ENCODE results near the gene LARP4B. TPM values are rescaled to one million over a fixed set of nuclear protein-coding genes. Genes with fewer than 3 reads are reported as not detected.

Gene LARP4B
- total RNA-seq, 1 donor from 2014 or later, result 33.1 TPM

GRCh38 chr10:927131-927530 is 4.4 kb downstream of the LARP4B start:
- H3K27ac Mint-ChIP-seq, result no peak overlapping the region
- H3K9me3 ChIP-seq (ENCODE audit: low read depth), result no peaks in the 10 kb centered on the region
- no peak overlapping the region for H2AFZ ChIP-seq (replicated peaks)
- H3K79me2 ChIP-seq (ENCODE audit: low read depth), result peaks cover 90% of the 10 kb centered on the region
- H3K4me1 Mint-ChIP-seq, result peaks cover 16% of the 10 kb centered on the region
- H3K9me3 Mint-ChIP-seq, result no peaks in the 10 kb centered on the region
- H3K9ac ChIP-seq, result no peak overlapping the region
- no peaks in the 10 kb centered on the region for H3K27me3 ChIP-seq
- H3K4me1 ChIP-seq, result peaks cover 11% of the 10 kb centered on the region
- peaks cover 12% of the 10 kb centered on the region for H3K36me3 Mint-ChIP-seq
- no peak overlapping the region for H3K4me3 Mint-ChIP-seq
- TF ChIP-seq EZH2 (IDR thresholded peaks at IDR 0.05) (no peak), CTCF (IDR thresholded peaks at IDR 0.05) (no peak), EZH2phosphoT487 (IDR thresholded peaks at IDR 0.05) (no peak)
- H3K27ac ChIP-seq, result no peak overlapping the region
- no peak overlapping the region for H3K4me3 ChIP-seq
- H3K27me3 Mint-ChIP-seq (ENCODE audit: insufficient read depth, low read depth), result no peaks in the 10 kb centered on the region
- H3K36me3 ChIP-seq, result no peaks in the 10 kb centered on the region
- no peak overlapping the region for H3K4me2 ChIP-seq
- H3F3A ChIP-seq (ENCODE audit: low read depth), result peaks cover 8% of the 10 kb centered on the region
- no peak for DNase-seq (ENCODE audit: low spot score)
- peaks cover 87% of the 10 kb centered on the region for H4K20me1 ChIP-seq (ENCODE audit: low read depth)

- DNase-seq (ENCODE audit: low spot score), result no peak
- peaks cover 99% of the 10 kb centered on the region for H3K79me2 ChIP-seq (ENCODE audit: low read depth)
- peaks cover 90% of the 10 kb centered on the region for H4K20me1 ChIP-seq (ENCODE audit: low read depth)
- H3K9me3 Mint-ChIP-seq, result no peaks in the 10 kb centered on the region
- TF ChIP-seq EZH2 (IDR thresholded peaks at IDR 0.05) (no peak), CTCF (IDR thresholded peaks at IDR 0.05) (no peak), EZH2phosphoT487 (IDR thresholded peaks at IDR 0.05) (no peak)
- H3K27ac Mint-ChIP-seq, result no peak overlapping the region
- peaks cover 16% of the 10 kb centered on the region for H3K4me1 Mint-ChIP-seq
- H3K36me3 Mint-ChIP-seq, result peaks cover 17% of the 10 kb centered on the region
- H3K9me3 ChIP-seq (ENCODE audit: low read depth), result no peaks in the 10 kb centered on the region
- H3K36me3 ChIP-seq, result no peaks in the 10 kb centered on the region
- no peaks in the 10 kb centered on the region for H3K27me3 ChIP-seq
- peaks cover 8% of the 10 kb centered on the region for H3F3A ChIP-seq (ENCODE audit: low read depth)
- peaks cover 11% of the 10 kb centered on the region for H3K4me1 ChIP-seq
- no peak overlapping the region for H3K4me3 Mint-ChIP-seq
- H3K9ac ChIP-seq, result no peak overlapping the region
- H3K27me3 Mint-ChIP-seq (ENCODE audit: insufficient read depth, low read depth), result no peaks in the 10 kb centered on the region
- H3K4me3 ChIP-seq, result no peak overlapping the region
- no peak overlapping the region for H2AFZ ChIP-seq (replicated peaks)
- no peak overlapping the region for H3K27ac ChIP-seq
- H3K4me2 ChIP-seq, result no peak overlapping the region
Measured at GRCh38 chr10:926075-926698, 5.3 kb downstream of the LARP4B start.

- Histone ChIP-seq H3K4me2 (no peak overlapping the region), H3K36me3 (no peaks in the 10 kb centered on the region), H3K27ac (no peak overlapping the region), H3K9ac (no peak overlapping the region), H4K20me1 (ENCODE audit: low read depth) (peaks cover 86% of the 10 kb centered on the region), H3K9me3 (ENCODE audit: low read depth) (no peaks in the 10 kb centered on the region), H3K4me3 (no peak overlapping the region), H2AFZ (replicated peaks) (no peak overlapping the region), H3K4me1 (peaks cover 4% of the 10 kb centered on the region), H3K79me2 (ENCODE audit: low read depth) (peaks cover 100% of the 10 kb centered on the region), H3F3A (ENCODE audit: low read depth) (no peaks in the 10 kb centered on the region), H3K27me3 (no peaks in the 10 kb centered on the region)
- Mint-ChIP-seq H3K4me1 (peaks cover 5% of the 10 kb centered on the region), H3K9me3 (no peaks in the 10 kb centered on the region), H3K27ac (no peak overlapping the region), H3K36me3 (peaks cover 17% of the 10 kb centered on the region), H3K4me3 (no peak overlapping the region), H3K27me3 (ENCODE audit: insufficient read depth, low read depth) (no peaks in the 10 kb centered on the region)
- no peak for DNase-seq (ENCODE audit: low spot score)
- TF ChIP-seq EZH2 (IDR thresholded peaks at IDR 0.05) (no peak), EZH2phosphoT487 (IDR thresholded peaks at IDR 0.05) (no peak), CTCF (IDR thresholded peaks at IDR 0.05) (no peak)
Measured at GRCh38 chr10:924524-924859, 7.0 kb downstream of the LARP4B start.

Data from neural progenitor cell (in vitro differentiated cells).